Natural killer cell (primary cell): Measurements from ENCODE around the gene COQ8A. TPM values are rescaled to one million over a fixed set of nuclear protein-coding genes. Genes with fewer than 3 reads are reported as not detected.

ENCODE experiments used
- ATAC-seq, 3 donors: fragments of 150-1000 bp in 2 of 3; fragments of 200-7000 bp in 1 of 3; cut with Tn5 transposase; 1 replicate in 1 of 3; 2 replicates in 2 of 3; pipeline ENCODE4 v1.10.0; 2021; ENCODE audit warnings: mild to moderate bottlenecking in 2 of 3, moderate library complexity in 2 of 3
- DNase-seq, 2 donors: peaks; one replicate each; pipeline versions ENCODE4 v3.0.0 to v3.0.0-alpha.2; 2013 to 2021; ENCODE audit warnings: mixed read lengths in 1 of 2
- H3K27ac ChIP-seq: one replicate; pipeline ENCODE4 v1.5.1; 2013; ENCODE audit warnings: mild to moderate bottlenecking, low read length
- H3K27me3 ChIP-seq: one replicate; pipeline ENCODE4 v1.6.1; 2013; ENCODE audit warnings: low read length; ENCODE audit not compliant: control insufficient read depth, insufficient read depth
- H3K36me3 ChIP-seq: one replicate; pipeline ENCODE4 v1.6.1; 2013; ENCODE audit warnings: low read length; ENCODE audit not compliant: control insufficient read depth, insufficient read depth
- H3K4me1 ChIP-seq: one replicate; pipeline ENCODE4 v1.6.1; 2013; ENCODE audit warnings: low read length; ENCODE audit not compliant: control insufficient read depth, insufficient read depth
- H3K4me3 ChIP-seq: one replicate; pipeline ENCODE4 v1.5.1; 2013; ENCODE audit warnings: low read length
- H3K9me3 ChIP-seq: one replicate; pipeline ENCODE4 v1.6.1; 2013; ENCODE audit warnings: low read length; ENCODE audit not compliant: control insufficient read depth, insufficient read depth
- H3K27ac Mint-ChIP-seq, 2 donors: one replicate each; pipeline ENCODE4 v1.8.0; 2022; ENCODE audit warnings: mild to moderate bottlenecking in 2 of 2, mixed read lengths in 2 of 2, moderate library complexity in 1 of 2
- H3K27me3 Mint-ChIP-seq, 2 donors: one replicate each; pipeline ENCODE4 v1.8.0; 2022; ENCODE audit warnings: low read depth in 2 of 2, mixed read lengths in 2 of 2
- H3K36me3 Mint-ChIP-seq: one replicate; pipeline ENCODE4 v1.8.0; 2022; ENCODE audit warnings: mixed read lengths
- H3K4me1 Mint-ChIP-seq, 2 donors: one replicate each; pipeline ENCODE4 v1.8.0; 2022; ENCODE audit warnings: mixed read lengths in 2 of 2
- H3K4me3 Mint-ChIP-seq: one replicate; pipeline ENCODE4 v1.8.0; 2022; ENCODE audit warnings: mild to moderate bottlenecking, moderate library complexity, mixed read lengths
- H3K9me3 Mint-ChIP-seq, 2 donors: one replicate each; pipeline ENCODE4 v1.8.0; 2022; ENCODE audit warnings: mixed read lengths in 2 of 2
- CTCF ChIP-seq: fragments of 200-600 bp; IDR thresholded peaks from one replicate; pipeline ENCODE4 v1.8.0; 2022; ENCODE audit warnings: antibody characterized with exemption
- WGBS: methylation state at CpG from one replicate; pipeline ENCODE4 v1.1.7; 2013; ENCODE audit warnings: missing lambda C conversion rate; ENCODE audit not compliant: insufficient coverage; 5-methylcytosine and 5-hydroxymethylcytosine counted together
- intact Hi-C: fragments of 100-400 bp; cut with micrococcal nuclease; formaldehyde crosslinking; loops from one replicate; pipeline ENCODE4 v1.14.2; 2022
- total RNA-seq, 4 donors: library from RNA; stranded (reverse); fragments of 120-200 nt in 1 of 4; gene quantifications; one replicate each; pipeline versions ENCODE4 v1.2.3 to v1.2.4, GENCODE V29; 2013 to 2022

COQ8A gene
- total RNA-seq, 3 donors from 2014 or later (not counting 1 experiment from before 2014, with no cell fraction given): 42.9 to 59.7 (median 56.2) TPM

GRCh38 chr1:226987623-226988333, 47.7 kb downstream of the COQ8A start:
- Mint-ChIP-seq H3K4me1 (peaks cover 14 to 16% of the 10 kb centered on the region in 2 donors), H3K27ac (peak overlapping the region in 1 of 2 donors; percentile 27), H3K9me3 (no peaks in the 10 kb centered on the region), H3K36me3 (no peaks in the 10 kb centered on the region), H3K27me3 (no peaks in the 10 kb centered on the region), H3K4me3 (no peak overlapping the region)
- intact Hi-C loops: no loop called here
- Histone ChIP-seq H3K4me1 (peaks cover 15% of the 10 kb centered on the region), H3K27ac (no peak overlapping the region), H3K36me3 (peaks cover 28% of the 10 kb centered on the region), H3K9me3 (no peaks in the 10 kb centered on the region), H3K4me3 (no peak overlapping the region), H3K27me3 (no peaks in the 10 kb centered on the region)
- no peak for TF ChIP-seq CTCF
- DNase-seq: no peak
- ATAC-seq: no peak
- WGBS: 94% methylated on average over 16 of the region's 16 CpGs

DNA sequence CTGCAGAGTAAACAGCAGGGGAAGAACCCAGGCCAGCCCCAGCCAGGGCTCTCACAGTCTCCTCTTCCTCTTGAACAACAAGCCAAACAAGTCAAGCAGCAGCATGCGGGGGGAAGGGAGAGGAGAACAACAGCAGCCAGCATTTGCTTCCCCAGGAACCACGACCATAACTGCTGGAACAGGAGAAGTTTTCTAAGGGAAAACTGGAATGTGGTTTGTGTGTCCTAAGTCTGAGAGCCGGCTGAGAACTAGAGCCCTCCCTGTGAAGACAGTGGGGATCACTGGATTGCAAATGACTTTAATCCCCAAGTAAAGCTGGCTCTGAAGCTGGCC, 48.2 kb downstream of the COQ8A start:
- Mint-ChIP-seq H3K4me1 (peaks cover 14 to 16% of the 10 kb centered on the region in 2 donors), H3K9me3 (no peaks in the 10 kb centered on the region), H3K36me3 (no peaks in the 10 kb centered on the region), H3K27ac (no peak overlapping the region), H3K4me3 (no peak overlapping the region), H3K27me3 (no peaks in the 10 kb centered on the region)
- 94% methylated on average over 3 of the region's 3 CpGs for WGBS
- Histone ChIP-seq H3K27ac (no peak overlapping the region), H3K9me3 (no peaks in the 10 kb centered on the region), H3K4me1 (peaks cover 15% of the 10 kb centered on the region), H3K4me3 (no peak overlapping the region), H3K36me3 (peaks cover 23% of the 10 kb centered on the region), H3K27me3 (no peaks in the 10 kb centered on the region)
- no peak for TF ChIP-seq CTCF
- intact Hi-C loops: no loop called here
- ATAC-seq (no peak), DNase-seq (no peak)

DNA sequence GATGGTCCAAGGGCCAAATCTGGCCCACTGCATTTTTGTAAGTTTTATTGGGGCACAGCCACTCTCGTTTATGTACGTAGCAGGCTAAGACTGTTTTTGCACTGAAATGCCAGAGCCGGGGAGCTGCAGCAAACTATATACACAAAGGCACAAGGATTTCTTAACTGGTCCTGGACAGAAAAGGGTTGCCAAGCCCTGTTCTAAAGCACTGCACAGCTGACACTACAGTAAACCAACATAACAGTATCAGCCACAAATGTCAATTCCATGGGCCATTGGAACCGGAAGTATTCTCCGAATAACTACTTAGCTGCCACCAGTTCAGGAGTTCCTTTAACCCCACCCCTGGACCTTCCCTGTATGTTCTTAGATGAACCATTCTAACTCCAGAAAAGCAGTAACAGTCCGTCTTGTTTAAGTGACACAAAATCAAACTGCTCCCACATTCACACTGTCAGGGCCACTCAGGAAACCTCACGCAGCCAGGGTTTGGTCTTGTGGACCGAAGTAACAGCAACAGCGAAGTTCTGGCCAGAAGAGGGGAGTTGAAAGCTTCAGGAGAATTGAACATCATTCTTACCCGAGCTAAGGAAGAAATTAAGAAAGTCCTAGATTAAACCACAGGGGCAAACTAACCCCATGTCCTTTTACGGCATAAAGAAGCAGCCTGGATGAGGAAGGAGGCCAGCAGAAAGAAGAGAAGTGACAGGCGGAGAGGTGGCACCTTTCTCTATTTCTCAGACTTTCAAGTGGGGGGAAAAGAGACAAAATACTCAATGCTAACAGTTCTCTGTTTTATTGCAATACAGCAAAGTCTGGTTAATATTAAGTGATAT, 49.2 kb downstream of the COQ8A start:
- Histone ChIP-seq H3K36me3 (peaks cover 17% of the 10 kb centered on the region), H3K27ac (no peak overlapping the region), H3K27me3 (no peaks in the 10 kb centered on the region), H3K4me3 (no peak overlapping the region), H3K4me1 (peaks cover 15% of the 10 kb centered on the region), H3K9me3 (no peaks in the 10 kb centered on the region)
- peaks cover 14 to 16% of the 10 kb centered on the region in 2 donors for H3K4me1 Mint-ChIP-seq
- peak overlapping the region; percentile 78 for H3K4me3 Mint-ChIP-seq
- H3K36me3 Mint-ChIP-seq: no peaks in the 10 kb centered on the region
- intact Hi-C loops: no loop called here
- ATAC-seq (peak in 2 of 3 donors; percentile 30 to 38), DNase-seq (no peak)
- peak overlapping the region; percentile 72 to 81 for H3K27ac Mint-ChIP-seq
- no peaks in the 10 kb centered on the region for H3K9me3 Mint-ChIP-seq
- TF ChIP-seq CTCF: no peak
- WGBS: 58% methylated on average over 12 of the region's 12 CpGs
- H3K27me3 Mint-ChIP-seq: peaks cover 0 to 3% of the 10 kb centered on the region in 2 donors
